Inferior parietal cortex (tissue), 1 donor: Measurements from ENCODE around the gene PEX10.
A peak's percentile ranks its signal among the peaks of the same experiment; 100 is the strongest.

ENCODE experiments used
- DNase-seq: peaks from one replicate; pipeline ENCODE4 v3.0.0-alpha.2; 2016; ENCODE audit errors: extremely low spot score

PEX10 gene

DNA sequence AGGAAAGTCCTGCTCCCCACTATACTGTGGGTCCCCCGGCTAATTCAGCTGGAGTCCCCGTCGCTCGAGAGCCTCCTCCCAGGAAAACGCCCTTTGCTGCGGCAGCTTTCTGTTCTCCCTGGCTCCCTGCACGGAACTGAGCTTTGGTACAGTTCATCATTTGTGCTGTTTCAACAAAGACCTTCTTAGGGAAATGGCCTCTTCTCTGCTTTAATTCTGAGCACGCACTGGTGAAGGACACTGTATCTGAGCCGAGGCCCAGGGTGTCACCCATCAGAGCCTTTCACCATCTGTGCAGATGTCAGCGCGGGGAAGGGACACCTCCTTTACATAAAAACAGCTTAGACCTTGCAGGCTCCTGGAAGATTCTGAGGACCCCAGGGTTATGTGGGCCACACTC is 13.5 kb upstream of the PEX10 start:
- DNase-seq, result no peak

DNA sequence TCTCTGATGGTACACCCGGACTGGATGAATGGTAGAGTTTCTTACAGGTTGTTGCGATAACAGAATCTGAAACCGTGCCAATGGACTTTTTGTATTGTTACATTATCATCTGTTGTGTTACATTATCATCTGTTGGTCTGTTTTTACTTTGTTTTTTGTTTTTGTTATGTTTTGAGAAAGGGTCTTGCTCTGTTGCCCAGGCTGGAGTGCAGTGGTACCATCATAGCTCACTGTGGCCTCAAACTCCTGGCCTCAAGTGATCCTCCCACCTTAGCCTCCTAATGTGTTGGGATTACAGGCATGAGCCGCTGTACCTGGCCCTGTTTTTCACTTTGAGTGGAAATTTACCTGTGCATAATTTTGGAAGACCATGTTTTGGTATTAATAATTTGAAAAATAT is 10.2 kb upstream of the PEX10 start:
- DNase-seq, result no peak

DNA sequence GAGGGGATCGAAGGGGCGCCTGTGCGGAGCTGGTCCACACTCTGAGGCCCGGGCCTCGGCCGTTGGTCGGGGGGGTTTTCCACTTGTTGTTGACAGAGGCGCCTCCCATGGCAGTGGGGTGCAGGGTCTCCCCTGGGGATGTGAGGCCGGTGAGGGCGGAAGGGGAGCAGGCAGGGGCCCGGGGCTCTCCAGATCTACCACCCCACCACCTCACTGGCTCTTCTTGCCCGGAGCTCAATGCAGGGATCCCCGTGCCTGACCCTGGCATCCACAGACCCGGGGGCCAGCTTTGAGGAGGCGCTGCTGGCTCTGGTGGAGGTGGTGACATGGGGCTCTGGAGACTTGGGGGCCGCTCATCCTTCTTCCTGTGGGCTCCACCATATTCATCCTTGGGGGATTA is 7.1 kb upstream of the PEX10 start:
- DNase-seq, result no peak

DNA sequence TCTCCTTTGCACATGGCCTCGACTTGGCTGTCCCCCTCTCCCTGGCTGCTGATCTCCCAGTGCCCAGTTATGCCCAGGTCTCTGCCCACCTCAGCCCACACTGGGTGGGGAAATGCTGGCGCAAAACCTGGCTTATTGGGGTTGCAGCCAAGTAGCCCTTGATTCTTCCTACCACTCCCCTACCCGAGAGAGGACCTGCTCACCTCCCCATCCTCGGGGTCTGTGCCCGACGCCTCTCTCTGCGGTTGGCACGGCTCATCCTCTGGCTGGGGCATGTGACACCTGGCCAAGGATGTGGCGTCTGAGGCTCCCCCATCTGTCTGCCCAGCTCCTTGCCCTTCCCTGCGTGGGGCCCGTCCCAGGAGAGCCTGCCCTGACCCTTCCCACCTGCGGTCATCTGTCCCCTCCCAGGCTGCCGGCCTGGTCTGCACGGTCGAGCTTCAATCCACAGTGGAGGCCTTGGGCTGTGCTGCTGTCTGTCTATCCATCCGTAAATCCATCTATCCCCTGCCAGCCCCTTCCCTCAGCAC is 6.5 kb upstream of the PEX10 start:
- no peak for DNase-seq

DNA sequence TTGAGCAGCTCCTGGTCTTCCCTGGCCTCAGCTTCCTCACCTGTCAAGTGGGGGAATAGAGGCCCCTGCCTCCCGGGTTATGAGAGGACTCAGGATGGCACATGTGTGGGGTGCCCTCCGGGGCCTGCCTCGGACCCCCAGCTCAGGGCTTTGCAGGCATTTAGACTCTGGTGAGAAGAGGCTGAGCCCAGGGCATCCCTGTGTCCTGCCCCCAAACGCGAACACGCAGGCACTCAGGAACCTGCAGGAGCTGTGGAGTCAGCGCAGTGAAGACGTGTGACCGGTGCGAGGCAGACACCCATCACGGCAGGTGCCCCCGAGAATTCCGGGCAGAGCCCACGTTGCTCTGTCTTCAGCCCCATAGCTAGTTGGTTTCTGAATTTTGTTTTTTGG is 5.5 kb upstream of the PEX10 start:
- DNase-seq, result no peak

DNA sequence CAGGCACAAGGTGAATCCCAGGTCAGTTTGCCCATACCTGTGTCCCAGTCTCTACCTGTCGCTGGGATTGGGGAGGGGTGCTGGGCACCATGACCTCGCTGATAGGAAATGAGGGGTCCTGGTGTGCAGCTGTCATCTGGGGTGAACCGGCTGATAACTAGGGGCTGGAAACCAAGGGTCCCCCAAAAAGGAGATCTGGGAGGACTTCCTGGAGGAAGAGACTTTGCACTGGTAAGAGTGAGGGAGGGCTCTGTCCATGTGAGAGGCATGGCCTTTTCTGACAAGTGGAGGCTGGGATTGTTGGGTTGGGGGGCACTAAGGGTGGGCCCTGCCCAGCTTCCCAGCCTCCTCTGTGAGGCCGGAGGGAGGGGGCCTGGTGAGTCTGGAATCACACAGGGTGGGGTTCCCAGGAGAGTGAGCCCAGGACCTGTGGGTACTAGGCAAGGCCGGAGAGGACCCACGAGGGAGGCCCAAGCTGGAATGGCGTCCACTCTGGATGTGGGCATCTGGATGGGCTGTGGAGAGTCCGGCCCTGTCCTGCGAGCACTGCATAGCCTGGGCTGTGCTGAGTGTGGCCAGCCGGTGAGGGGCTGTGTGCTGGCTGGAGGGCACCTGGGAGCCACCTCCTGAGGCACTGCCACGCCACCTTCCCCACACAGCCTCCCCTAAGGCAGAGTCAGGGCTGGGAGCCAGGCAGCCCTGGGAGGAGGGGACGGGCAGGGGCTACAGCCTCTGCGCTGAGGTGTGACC is 4.9 kb upstream of the PEX10 start:
- DNase-seq, result no peak

DNA sequence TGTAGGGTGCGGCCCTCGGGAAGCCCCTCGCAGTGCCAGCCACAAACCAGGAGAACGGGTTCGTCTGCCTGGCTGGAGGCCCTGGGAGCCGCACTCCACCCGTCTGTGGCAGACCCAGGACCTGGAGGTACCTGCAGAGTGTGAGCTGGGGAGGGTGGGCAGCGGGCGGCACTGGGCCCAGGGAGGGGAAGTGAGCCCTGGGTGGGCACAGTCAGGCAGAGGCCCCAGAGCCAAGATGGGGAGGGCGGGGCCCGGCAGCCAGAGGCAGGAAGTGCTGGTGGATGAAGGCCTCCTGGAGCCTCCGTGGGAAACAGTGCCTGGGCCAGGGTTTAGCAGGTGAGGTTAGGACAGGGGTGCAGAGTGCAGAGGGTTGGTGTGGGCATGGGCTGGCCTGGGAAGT is 4.0 kb upstream of the PEX10 start:
- DNase-seq, result no peak

DNA sequence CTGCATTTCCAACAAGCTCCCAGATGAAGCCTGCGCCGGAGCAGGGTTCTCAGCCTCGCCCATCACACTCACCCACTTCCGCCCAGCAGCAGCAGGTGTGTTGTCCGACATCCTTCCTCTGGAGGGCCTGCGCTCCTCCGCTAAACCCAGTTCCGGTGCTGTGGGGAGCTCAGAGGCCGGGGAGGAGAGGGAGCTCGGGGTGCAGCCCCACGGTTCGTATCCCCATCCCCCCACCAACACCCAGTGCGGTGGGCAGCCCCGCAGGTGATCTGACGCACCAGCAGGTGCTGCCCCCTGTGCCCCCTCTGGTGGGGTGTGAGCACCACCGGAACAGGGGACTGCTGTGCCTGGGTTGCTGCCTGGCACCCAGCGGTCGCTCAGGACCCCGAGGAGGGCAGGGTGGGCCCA is 3.4 kb upstream of the PEX10 start:
- no peak for DNase-seq

DNA sequence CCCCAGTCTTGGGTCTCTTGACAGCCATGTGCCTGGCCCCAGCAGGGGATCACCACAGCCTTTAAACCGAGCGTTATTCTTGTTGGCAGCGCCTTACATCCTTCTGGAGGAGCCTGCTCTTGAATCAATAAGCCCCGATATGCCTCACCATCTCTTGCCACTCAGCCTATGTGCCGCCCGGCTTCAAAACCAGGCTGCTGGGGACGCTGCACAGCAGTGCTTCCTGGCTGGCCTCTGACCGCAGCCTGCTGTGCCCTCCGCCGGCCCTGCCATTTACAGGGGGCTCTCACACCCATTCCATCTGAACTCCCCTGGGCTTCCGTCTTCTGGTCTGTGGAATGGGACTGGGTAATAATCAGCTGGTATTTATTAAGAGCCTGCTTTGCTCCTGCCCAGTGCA is 3.0 kb upstream of the PEX10 start:
- no peak for DNase-seq

DNA sequence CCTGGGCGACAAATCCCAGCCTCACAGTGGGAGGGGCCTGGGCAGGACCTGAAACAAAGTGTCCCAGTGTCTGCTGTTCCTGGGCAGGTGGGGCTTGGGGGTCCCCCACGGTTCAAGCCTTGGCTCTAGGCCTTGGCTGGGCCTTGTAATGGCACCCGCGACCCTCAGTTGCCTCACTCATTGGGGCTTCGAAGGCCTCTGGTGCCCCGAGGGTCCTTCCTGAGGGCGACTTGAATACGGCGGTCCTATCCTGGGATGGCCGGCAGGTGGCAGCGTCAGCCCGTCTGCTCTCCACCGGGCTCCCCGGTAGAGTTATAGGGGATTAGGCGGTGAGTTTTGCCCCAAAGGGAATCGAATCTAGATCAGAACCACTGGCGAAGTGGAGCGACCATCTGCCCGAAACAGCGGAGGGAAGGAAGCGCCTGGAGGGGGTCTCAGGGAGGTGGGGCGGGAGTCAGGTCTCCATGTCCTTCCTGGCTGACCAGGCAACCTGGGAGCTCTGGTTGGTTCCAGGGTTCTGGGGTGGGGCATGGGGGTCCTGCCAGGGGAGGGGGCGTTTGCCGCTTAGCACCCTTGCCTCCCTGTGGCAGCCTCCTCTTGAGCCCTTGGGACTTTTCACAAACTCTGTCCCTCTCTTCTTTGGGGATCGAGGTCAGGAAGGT is 2.1 kb upstream of the PEX10 start:
- peak; percentile 79 for DNase-seq

DNA sequence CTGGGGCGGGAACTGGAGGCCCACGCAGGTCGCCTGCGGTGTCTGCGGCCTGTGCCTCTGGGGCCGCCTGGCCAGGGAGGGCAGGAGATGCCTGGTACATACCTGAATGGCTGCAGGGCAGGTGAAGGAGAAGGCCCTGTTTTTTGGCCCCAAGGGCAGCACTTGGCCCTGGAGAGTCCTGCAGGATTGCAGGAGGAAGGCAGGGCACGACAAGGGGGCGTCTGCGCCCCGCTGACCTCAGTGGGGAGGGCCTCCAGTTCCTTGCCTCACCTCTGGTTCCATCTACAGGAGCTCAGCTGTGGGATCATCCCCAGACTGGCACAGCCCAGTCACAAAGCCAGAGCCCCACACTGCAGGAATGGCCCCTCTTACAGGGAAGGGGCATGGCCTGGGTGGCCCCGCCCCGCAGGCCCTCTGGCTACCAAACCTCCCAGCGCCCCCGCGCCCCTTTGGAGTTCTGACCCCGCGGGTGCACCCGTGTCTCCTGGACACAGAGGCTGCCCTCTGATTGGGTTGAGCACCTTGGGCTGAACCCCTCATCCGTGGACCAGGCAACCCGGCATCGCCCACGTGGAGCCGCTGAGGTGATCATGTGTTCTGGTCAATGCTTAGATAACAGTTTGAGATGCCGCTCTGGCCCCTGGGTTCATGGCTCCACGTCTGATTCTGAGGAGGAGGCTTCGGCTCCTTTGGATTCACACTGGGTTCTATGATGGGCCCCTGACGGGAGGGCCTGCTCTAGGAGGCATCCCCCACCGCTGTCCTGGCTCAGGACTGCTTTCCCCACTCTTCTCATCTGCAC is 1.3 kb upstream of the PEX10 start:
- DNase-seq, result no peak

DNA sequence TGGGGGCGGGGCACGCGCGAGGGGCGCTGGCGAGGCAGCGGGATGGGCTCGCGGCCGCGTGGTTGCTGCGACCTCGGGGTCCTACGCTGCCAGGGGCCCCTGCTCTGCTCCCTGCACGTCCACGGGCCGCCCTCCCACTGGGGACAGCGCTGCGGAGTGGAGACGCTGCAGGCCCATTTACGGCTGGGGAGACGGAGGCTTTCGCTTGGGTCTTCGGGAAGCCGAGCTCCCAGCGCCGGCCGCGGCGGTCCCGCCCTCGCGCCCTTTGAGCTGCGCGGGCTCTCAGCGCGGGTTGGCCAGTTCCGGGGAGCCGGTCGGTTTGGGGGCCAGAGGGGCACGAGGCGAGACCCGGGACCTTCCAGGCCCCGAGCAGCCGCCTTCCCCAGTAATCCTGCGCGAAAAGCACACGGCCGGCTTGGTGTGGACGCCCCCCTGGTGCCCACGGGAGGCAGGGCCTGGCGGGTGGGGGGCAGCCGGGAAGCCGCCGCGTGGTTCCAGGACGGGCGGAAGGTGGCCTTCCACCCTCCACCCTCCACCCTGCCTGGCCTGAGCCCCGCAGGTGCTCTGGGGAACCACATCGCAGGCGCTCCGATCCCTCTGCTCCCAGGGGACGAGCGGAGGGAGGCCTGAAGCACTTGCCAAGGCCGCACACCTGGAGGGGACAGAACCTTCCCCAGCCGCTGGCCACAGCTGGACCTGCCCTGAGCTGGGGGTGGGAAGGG is 570 bp upstream of the PEX10 start:
- DNase-seq, result no peak

DNA sequence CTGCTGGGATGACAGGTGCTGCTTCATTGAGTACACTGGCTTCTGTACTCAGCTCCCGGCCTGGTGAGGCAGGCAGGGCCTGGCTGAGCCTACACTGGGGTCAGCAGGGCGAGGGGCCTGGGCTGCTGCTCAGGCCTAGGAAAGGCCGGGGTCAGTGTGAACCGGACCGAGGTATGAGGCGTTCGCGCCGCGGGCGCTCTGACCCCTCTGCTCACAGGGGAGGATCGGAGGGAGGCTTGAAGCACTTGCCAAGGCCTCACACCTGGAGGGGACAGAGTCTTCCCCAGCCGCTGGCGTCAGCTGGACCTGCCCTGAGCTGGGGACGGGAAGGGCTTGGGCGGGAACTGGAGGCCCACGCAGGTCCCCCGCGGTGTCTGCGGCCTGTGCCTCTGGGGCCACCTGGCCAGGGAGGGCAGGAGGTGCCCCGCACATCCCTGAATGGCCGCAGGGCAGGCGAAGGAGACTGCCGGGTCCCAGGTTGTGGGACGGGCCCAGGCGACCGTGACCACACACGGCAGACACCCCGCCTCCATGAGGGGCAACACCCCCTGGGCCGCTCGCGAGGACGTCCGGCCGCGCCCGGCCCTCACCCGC is 466 bp downstream of the PEX10 start:
- DNase-seq, result no peak

DNA sequence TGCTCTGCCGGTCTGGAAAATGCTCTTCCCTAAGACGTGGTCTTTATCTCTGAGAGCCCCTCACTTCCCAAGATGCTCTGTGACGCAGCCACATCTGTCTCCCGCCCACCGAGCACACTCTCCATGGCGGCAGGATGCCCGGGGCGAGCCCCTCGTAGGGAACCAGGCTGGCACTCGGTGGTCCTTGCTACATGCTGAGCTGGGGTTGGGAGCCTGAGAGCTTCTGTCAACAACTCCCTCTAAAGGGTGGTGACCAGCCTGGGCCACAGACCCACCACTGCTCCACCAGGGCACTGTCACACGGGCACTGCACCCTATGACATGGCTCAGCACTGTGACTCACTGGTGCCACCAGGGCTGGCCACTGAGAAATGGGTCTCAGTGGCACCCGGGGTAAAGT is 2.6 kb downstream of the PEX10 start:
- DNase-seq, result no peak

DNA sequence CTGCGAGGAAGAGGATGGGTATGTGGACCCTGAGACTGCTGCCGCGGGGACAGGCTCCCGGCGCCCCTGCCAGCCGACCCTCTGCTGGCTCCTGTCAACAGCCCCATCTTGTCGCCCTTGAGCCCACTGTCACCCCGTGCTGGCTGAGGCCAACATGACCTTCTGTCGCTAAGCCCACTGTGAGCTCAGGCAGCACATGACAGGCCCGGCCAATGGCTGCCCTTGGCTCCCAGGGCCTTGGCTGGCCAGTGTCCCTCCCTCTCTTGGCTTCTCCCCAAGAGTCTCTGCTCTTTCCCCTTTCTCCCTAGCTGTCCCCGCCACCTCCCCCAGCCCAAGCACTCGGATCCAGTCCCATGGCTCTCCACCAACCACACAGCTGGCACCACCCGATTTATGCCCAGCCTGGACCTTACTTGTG is 3.5 kb downstream of the PEX10 start:
- DNase-seq, result no peak

DNA sequence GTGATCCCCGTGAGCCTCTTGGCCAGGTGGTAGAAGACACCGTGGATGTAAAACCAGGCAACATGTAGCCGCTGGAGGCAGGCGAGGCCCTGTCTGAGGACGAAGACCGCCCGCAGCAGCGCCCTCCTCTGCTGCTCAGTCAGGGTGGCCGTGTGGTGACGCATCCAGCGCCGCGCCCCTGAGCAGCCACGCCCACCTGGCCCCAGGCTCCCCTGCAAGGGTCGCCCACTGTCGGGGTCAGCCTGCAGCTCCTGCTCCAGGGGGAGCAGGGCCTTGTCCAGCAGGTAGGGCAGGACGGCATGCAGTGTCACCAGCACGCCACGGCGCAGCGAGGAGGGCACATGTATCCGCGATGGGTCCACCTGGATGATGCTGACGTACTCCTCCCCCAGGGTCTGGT is 3.9 kb downstream of the PEX10 start:
- DNase-seq, result no peak

DNA sequence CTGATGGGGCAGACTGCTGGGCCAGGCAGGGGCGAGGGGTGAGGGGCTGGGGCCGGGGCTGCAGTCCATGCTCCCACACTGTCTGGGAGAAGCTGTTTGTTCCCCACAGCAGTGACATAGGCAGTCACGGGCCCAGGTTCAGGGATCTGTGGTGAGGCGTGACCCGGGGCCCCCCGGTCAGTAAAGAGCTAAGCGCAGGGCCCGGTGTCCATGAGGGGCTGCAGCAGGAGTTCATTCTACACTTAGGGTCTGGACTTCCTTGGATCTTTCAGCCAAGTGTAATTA is 4.4 kb downstream of the PEX10 start:
- no peak for DNase-seq

DNA sequence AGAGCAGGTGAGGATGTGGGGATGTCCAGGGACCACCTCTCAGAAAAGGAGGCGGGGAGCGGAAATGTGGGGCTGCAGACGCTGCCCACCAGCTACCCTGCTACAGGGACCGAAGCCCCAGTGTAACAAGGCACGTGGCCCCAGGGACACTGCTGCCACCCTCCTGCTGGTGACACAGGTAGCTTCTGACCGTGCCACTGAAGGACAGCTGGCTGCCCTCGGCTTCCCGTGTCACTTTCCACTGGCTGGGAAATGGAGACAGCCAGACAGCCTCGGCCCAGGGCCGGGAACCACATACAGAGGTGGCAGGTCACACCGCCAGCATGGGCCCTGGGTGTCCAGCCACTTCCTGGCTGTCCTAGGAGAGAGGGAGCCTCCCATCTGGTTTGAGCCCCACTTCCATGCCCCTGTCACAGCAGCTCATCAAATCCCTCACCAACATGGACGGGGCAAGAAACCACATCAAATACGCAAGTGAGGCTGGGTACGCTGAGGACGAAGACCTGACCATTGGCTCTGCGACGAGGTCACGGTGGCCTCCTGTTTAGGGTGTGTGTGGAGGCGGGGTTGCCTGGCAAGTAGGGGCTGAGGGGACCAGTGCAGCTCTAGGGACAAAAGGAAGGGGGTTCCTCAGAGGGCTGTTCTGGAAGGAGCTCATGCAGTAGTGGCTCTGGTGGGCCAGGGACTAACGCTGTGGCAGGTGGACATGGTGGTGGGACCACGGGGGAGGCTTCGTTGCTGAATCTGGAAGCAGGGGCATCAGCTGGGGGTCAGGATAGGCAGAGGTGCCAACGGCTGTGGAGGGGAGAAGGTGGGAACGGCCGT is 5.0 kb downstream of the PEX10 start:
- no peak for DNase-seq

DNA sequence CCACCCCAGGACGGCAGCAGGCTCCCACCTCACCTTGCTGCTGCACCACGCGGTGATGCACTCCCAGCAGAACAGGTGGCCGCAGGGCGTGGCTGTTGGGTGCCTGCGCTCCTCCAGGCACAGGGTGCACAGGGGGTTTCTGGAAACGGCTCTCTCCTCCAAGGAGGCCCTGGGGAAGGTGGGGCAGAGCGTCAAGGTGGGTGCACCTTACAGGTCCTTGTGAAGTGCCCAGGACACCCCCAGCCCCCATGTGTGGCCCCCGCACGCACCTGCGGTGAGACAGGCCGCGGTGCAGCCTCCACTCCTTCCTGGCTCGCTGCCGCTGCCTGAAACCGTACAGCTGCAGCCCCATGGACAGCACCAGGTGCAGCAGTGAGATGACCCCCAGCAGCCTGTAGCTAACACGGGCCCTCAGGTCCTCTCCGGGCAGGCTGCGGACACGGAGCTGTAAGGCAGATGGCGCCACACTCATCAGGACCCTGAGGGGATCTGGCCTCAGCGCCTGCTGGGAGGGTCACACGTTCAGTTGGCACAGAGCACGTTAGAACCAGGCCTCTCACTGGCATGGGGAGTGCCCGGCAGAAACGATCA is 5.8 kb downstream of the PEX10 start:
- DNase-seq, result no peak

DNA sequence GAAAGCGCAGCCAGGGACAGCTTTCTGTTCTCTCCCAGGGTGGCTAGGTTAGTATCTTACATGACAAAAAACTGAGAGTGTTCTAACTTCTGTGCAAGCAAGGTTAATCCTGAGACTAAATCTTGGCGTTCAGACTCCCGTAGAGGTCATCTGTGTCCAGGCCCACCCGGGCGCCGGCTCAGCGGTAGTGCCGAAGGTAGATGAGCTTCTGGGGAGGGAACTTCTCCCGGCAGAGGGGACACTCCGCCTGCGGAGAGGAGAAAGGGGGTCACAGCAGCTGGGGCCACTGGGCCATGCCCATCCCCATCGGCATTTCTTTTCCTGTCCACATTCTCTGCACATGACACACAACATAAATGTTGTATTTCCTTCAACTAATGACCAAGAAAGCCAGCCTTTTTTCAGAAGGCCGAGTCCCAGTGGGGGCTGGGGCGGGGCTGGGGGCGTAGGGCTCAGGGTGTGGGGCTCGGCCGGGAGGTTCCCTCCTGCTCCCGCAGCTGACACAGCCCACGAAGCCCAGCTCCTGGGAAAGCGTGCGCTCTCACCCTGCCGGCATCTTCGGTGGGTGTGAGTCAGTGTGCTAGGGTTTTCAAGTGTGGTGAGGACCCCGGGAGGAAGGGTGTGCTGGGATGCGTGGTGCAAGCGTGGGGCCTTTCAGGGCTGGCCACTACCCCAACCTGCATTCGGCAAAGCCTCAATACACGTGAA is 6.6 kb downstream of the PEX10 start:
- no peak for DNase-seq
